Measurements from ENCODE around the gene CDK5RAP2.
"Not testable (repeated sequence)": the region's sequence is repeated elsewhere in the genome, so short reads cannot be mapped to it uniquely, and the experiment has no call there.

The CDK5RAP2 gene

GRCh38 chr9:120580051-120580896, at the start of gene CDK5RAP2:
CDK5RAP2 (minus strand) TSS chr9:120580167; CDS start chr9:120579978, 189 bp downstream.
- DNase-seq: peak; percentile 93

GRCh38 chr9:120628925-120629497, 49.0 kb upstream of the CDK5RAP2 start:
- not testable (repeated sequence) for DNase-seq

GRCh38 chr9:120628207-120628924, 48.4 kb upstream of the CDK5RAP2 start:
- no peak for DNase-seq

DNA sequence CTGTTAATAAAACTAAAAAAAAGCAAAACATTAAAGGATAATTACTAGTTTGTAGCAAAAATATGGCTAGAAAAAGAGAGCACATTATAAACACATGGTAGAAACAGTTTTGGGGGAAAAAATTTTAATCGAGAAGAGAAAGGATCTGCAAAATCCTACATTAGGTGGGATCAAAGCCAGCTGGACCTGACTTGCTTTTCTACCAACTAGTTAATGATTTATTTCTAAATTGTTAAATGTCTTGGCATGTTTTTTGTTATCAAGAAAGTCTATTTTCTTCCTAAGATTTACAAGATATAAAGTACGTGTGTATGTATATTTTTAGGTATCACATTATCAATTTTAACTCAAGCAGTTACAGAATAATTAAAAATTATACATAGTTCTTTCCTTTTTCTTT, 47.1 kb upstream of the CDK5RAP2 start:
- no peak for DNase-seq

DNA sequence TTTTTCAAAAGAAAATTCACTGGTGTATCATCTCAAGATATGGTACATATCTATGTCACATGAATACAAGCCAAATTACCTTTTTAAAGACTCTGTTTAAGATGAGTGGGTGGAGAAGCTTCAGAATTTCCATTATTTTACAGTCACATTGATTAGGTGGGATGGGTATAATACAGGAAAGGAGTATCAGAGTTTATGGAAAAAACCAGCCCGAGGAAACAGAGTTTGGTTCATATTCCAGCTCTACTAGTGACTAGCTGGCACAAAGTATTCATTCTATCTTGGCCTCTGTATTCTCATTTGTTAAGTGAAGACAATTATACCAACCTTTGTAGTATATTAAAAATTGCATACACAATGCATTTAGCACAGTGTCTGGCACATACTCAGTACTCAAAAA, 46.5 kb upstream of the CDK5RAP2 start:
- DNase-seq: no peak

DNA sequence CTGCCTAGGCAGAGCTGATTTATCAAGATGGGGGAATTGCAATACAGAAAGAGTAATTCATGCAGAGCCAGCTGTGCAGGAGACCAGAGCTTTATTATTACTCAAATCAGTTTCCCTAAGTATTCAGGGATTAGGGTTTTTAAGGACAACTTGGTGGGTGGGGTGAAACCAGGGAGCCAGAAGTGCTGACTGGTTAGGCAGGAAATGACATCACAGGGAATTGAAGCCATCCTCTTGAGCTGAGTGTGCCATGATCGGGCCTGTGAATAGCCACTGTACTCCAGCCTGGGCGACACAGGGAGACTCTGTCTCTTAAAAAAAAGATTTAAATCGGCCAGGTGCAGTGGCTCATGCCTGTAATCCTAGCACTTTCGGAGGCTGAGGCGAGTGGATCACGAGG, 45.3 kb upstream of the CDK5RAP2 start:
- DNase-seq: no peak

GRCh38 chr9:120622790-120623189, 42.8 kb upstream of the CDK5RAP2 start:
- no peak for DNase-seq

GRCh38 chr9:120621941-120622340, 42.0 kb upstream of the CDK5RAP2 start:
- DNase-seq: no peak

DNA sequence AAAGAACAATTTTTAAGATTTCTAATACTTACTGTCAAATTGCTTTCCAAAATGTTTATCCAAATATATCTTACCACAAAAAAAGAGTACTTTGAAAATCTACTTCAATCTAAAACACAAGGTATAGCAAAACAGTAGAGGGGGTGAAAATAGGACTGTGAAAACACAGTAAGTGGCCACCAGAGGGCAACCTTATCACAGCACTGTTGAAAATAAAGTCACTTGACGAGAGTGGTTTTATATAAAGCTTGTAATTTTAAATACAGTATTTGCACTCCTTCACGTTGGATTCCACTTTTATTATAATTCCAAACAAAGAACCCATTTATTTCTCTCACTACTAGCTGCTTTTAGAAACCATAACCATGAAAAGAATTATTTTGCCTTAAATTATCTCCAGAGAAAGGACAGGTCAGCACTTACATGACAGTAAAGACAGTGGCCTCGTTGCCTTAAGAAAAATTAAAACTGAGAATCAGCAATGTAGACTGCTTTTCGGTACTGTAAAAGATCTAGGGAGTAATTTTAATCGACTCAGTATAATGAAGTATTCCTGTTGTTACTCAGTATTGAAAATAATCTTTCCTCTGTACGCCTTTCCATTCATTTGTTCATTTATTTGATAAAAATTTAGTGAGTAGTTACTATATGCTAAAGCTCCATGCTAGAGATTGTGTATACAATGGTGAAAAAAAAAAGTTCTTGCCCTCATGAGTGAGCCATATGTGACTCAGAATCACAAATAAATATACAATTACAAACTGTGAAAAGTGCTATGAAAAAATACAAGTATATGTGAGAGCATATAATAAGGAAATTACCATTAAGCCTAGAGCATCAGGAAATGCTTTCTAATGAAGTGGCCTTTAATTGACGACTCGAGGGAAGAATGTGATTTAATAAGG, 40.0 kb upstream of the CDK5RAP2 start:
- peak; percentile 43 for DNase-seq

- no peak for DNase-seq
These were observed 37.3 kb upstream of the CDK5RAP2 start for GRCh38 chr9:120616966-120617935.

GRCh38 chr9:120612218-120612617, 32.3 kb upstream of the CDK5RAP2 start:
- no peak for DNase-seq

DNA sequence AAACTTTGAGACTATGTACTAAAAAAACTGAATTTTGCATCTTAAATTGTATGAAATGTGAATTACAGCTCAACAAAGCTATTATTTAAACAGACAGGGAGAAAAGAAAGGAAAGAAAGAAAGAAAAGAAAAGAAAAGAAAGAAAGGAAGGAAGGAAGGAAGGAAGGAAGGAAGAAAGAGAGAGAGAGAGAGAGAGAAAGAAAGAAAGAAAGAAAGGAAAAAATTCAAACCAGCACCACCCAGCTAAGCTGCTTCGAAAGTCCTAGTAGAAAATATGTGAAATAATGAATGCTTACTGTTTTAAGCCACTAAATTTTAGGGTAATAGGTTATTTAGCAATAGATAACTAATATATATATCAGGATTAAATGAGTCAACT, 31.7 kb upstream of the CDK5RAP2 start:
- DNase-seq: no peak

GRCh38 chr9:120610975-120611689, 31.2 kb upstream of the CDK5RAP2 start:
- no peak for DNase-seq

DNA sequence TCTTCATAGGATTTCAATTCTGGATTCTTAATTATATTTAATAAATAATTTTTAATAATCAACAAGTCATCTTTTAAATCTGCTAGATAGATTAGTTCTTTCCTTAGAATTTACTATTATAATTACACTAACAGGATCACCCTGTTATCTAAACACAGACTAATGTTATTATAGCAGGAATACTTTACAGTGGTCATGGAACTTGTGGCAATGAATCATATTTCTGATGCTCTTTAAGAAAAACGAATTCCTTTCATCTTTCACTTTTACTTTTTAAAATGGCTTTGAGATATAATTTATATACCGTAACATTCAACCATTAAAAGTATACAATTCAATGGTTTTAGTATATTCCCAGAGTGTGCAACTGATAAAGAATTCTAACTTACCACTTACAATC, 29.7 kb upstream of the CDK5RAP2 start:
- no peak for DNase-seq

DNA sequence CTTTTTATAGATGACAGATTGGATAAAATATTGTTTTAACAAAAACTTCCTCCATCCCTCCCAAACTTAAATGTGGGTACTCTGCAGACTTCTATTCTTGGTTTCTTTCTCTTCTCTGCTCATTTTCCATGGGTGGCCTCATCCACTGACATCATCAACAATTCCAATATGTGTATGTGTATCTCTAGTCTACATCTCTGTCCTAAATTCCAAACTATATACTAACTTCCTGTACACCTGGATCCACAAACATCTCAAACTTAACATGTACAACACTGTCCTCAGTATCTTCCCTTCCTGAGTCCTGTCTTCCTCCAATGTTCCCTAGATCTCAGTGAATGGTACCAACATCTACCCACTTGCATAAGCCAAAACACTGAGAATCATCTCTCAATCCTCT, 28.5 kb upstream of the CDK5RAP2 start:
- no peak for DNase-seq

DNA sequence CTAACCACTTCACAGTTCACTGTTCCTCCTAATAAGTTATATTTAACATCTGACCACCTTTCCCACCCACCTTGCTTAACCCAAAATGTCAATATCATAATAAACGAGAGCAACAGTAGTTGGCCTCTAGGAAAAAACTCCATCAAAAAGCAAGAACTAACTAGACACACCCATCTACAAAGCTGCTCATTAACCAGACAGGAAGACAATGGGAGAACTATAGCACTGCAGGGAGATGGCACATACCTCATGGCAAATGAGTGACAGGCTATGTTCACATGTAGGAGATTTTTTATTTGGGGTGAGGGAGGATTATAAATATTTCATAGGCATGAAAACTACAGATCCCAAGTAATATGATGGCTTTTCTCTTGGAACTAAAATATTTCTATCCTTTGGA, 23.6 kb upstream of the CDK5RAP2 start:
- DNase-seq: no peak

DNA sequence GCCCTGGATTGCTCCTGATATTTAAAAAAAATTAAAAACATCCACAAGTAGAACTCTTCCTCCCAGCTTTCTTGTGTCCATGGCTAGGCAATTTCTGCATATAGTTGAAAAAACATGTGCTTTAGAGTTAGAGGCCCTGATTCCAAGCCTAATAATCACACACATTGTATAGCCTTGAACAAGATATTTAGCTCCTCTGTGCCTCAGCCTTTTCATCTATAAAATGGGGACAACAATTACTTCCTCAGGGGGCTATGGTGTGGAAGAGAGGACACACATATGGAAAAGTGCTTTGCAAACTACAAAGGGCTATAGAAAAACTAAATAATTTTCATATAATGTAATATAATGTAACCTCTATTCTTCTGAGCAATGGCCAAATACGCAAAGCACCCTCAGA, 23.0 kb upstream of the CDK5RAP2 start:
- DNase-seq: no peak

DNA sequence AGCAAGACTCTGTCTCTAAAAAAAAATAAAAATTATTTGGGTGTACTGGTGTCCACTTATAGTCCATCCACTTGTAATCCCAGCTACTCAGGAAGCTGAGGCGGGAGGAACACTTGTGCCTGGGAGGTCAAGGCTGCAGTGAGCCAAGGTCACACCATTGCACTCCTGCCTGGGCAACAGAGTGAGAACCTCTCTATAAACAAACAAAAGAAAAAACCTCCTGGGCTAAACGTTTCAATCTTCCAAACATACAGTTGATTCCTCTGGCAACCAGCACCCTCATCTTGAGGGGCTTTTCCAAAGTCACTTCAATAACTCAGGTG, 13.9 kb upstream of the CDK5RAP2 start:
- no peak for DNase-seq

- no peak for DNase-seq
These were observed 13.4 kb upstream of the CDK5RAP2 start for GRCh38 chr9:120593250-120593954.

DNA sequence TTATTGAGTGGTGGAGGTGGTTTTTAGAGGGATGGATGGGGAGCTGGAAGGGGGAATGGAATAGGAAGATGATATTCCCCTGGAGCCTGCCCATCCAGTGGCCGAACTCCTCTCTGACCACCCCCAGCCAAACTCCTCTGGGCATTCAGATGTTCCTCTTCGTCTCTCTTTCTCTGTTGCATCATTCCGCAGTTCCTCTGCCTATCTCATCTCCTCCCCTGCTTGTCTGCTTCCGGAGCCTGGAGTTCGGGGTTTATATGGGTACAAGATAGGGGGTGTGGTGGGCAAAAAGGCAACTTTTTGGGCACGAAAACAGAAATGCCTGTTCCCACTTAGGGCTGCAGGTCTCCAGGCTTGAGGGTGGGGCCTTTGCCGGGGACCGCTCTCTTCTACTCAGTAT, 12.2 kb upstream of the CDK5RAP2 start:
- no peak for DNase-seq
